K562 (cell line): ENCODE results near the gene SCAMP3. TPM values are rescaled to one million over a fixed set of nuclear protein-coding genes. Genes with fewer than 3 reads are reported as not detected.

Experiments used
- BCOR ChIP-seq: fragments of 450-650 bp; IDR thresholded peaks from 2 replicates; pipeline ENCODE4 v1.6.1; 2016
- CHD2 ChIP-seq: IDR thresholded peaks from 2 replicates; pipeline ENCODE4 v1.6.1; 2011; ENCODE audit warnings: low read depth, low read length
- DNMT1 ChIP-seq: fragments of 450-650 bp; IDR thresholded peaks from 2 replicates; pipeline ENCODE4 v1.6.1; 2016; ENCODE audit warnings: antibody characterized with exemption, mild to moderate bottlenecking
- ERF ChIP-seq: fragments of 450-650 bp; formaldehyde crosslinking; IDR thresholded peaks from 2 replicates; pipeline ENCODE4 v1.4.0; 2020; ENCODE audit warnings: mild to moderate bottlenecking, mixed read lengths
- ETS2 ChIP-seq: IDR thresholded peaks from 2 replicates; pipeline ENCODE4 v1.6.1; 2016; ENCODE audit warnings: borderline replicate concordance, missing genetic modification characterization, mild to moderate bottlenecking, moderate library complexity, missing compliant biosample characterization; ENCODE audit not compliant: poor library complexity, severe bottlenecking
- PHF8 ChIP-seq: fragments of 200-600 bp; sonication (generic); IDR thresholded peaks from 2 replicates; pipeline ENCODE4 v1.6.1; 2012; ENCODE audit warnings: mixed run types, mild to moderate bottlenecking, inconsistent platforms, low read length, moderate library complexity, borderline replicate concordance
- RAD51 ChIP-seq: fragments of 450-650 bp; IDR thresholded peaks from 2 replicates; pipeline ENCODE4 v1.7.1; 2016; ENCODE audit warnings: low read depth, mild to moderate bottlenecking, borderline replicate concordance
- SMC3 ChIP-seq: conservative IDR thresholded peaks from 2 replicates; pipeline ENCODE4 v1.6.1; 2011; ENCODE audit warnings: low read depth, low read length, improper control_type of control experiment; ENCODE audit not compliant: insufficient read depth
- polyA plus RNA-seq, 8 experiments: library from polyadenylated mRNA; depleted of rRNA in 4 of 8; stranded (reverse) in 5 of 8; unstranded in 3 of 8; fragments of >200 nt; fragmentation: Nextera tagmentation in 2 of 8; fragmentation: Illumina TruSeq in 1 of 8; extraction: Ambion mirVana in 2 of 8; extraction: Trizol in 1 of 8; gene quantifications; 2 replicates each; pipeline versions ENCODE4 v1.2.1 to v1.2.3, GENCODE V29; 2011 to 2014; ENCODE audit warnings: inconsistent platforms in 1 of 8, missing spikeins in 1 of 8
- total RNA-seq, 7 experiments: library from RNA; depleted of rRNA in 6 of 7; stranded (reverse); fragments of >200 nt in 6 of 7; fragmentation: Illumina TruSeq in 2 of 7; extraction: Trizol in 2 of 7; gene quantifications; 2 replicates each; pipeline versions ENCODE4 v1.2.1 to v1.2.3, GENCODE V29; 2011 to 2021; ENCODE audit warnings: low replicate concordance in 1 of 7
- TF ChIP-seq, protein P1 (sequence below): fragments of 450-650 bp; formaldehyde crosslinking; IDR thresholded peaks from 2 replicates; pipeline ENCODE4 v1.4.0; 2022; ENCODE audit warnings: mild to moderate bottlenecking, moderate library complexity
- TF ChIP-seq, protein P2 (sequence below): fragments of 450-650 bp; IDR thresholded peaks from 2 replicates; pipeline ENCODE4 v1.6.1; 2016; ENCODE audit warnings: missing biosample characterization, missing genetic modification characterization
- TF ChIP-seq, protein P3 (sequence below): fragments of 200-800 bp; sonication (Bioruptor generic); IDR thresholded peaks from 2 replicates; pipeline ENCODE4 v1.6.1; 2016; ENCODE audit warnings: missing genetic modification characterization, missing compliant biosample characterization
- TF ChIP-seq, protein P4 (sequence below), 2 experiments: fragments of 450-650 bp; formaldehyde crosslinking in 1 of 2; IDR thresholded peaks; 2 replicates each; pipeline versions ENCODE4 v1.4.0 to v1.6.1; 2014 to 2020; ENCODE audit warnings: mild to moderate bottlenecking in 2 of 2, borderline replicate concordance in 1 of 2, low read depth in 1 of 2

The SCAMP3 gene
- total and polyA plus RNA-seq, 9 of the 15 experiments (the other 6 are each of a cell fraction or from before 2014, with no cell fraction given), result 14.2 to 131 (median 86.1) TPM

DNA sequence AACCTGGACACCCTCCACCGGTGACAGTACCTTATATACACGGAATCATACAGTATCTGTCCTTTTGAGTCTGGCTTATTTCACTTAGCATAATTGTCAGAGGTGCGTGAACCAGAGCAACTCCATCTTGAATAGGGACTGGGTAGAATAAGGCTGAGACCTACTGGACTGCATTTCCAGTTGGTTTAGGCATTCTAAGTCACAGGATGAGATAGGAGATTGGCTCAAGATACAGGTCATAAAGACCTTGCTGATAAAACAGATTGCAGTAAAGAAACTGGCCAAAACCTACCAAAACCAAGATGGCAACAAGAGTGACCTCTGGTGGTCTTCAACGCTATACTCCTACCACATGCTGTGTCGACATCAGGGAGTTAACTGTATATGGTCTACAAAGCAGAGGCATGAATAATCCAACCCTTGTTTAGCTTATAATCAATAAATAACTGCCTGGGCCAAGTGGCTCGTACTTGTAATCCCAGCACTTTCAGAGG lies 45.1 kb upstream of the SCAMP3 start (continued):
- TF ChIP-seq, protein P1, sequence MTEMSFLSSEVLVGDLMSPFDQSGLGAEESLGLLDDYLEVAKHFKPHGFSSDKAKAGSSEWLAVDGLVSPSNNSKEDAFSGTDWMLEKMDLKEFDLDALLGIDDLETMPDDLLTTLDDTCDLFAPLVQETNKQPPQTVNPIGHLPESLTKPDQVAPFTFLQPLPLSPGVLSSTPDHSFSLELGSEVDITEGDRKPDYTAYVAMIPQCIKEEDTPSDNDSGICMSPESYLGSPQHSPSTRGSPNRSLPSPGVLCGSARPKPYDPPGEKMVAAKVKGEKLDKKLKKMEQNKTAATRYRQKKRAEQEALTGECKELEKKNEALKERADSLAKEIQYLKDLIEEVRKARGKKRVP (CRISPR knock-in tag), result peak; percentile 90
- TF ChIP-seq ETS2 (tag) (peak; percentile 73), SMC3 (peak; percentile 37; the same call in 1 of the 2 replicates), RAD51 (no peak), PHF8 (no peak), CHD2 (no peak), DNMT1 (no peak), ERF (peak; percentile 98), BCOR (no peak)
- TF ChIP-seq, protein P2, sequence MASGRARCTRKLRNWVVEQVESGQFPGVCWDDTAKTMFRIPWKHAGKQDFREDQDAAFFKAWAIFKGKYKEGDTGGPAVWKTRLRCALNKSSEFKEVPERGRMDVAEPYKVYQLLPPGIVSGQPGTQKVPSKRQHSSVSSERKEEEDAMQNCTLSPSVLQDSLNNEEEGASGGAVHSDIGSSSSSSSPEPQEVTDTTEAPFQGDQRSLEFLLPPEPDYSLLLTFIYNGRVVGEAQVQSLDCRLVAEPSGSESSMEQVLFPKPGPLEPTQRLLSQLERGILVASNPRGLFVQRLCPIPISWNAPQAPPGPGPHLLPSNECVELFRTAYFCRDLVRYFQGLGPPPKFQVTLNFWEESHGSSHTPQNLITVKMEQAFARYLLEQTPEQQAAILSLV, result peak; percentile 94
- TF ChIP-seq, protein P3, sequence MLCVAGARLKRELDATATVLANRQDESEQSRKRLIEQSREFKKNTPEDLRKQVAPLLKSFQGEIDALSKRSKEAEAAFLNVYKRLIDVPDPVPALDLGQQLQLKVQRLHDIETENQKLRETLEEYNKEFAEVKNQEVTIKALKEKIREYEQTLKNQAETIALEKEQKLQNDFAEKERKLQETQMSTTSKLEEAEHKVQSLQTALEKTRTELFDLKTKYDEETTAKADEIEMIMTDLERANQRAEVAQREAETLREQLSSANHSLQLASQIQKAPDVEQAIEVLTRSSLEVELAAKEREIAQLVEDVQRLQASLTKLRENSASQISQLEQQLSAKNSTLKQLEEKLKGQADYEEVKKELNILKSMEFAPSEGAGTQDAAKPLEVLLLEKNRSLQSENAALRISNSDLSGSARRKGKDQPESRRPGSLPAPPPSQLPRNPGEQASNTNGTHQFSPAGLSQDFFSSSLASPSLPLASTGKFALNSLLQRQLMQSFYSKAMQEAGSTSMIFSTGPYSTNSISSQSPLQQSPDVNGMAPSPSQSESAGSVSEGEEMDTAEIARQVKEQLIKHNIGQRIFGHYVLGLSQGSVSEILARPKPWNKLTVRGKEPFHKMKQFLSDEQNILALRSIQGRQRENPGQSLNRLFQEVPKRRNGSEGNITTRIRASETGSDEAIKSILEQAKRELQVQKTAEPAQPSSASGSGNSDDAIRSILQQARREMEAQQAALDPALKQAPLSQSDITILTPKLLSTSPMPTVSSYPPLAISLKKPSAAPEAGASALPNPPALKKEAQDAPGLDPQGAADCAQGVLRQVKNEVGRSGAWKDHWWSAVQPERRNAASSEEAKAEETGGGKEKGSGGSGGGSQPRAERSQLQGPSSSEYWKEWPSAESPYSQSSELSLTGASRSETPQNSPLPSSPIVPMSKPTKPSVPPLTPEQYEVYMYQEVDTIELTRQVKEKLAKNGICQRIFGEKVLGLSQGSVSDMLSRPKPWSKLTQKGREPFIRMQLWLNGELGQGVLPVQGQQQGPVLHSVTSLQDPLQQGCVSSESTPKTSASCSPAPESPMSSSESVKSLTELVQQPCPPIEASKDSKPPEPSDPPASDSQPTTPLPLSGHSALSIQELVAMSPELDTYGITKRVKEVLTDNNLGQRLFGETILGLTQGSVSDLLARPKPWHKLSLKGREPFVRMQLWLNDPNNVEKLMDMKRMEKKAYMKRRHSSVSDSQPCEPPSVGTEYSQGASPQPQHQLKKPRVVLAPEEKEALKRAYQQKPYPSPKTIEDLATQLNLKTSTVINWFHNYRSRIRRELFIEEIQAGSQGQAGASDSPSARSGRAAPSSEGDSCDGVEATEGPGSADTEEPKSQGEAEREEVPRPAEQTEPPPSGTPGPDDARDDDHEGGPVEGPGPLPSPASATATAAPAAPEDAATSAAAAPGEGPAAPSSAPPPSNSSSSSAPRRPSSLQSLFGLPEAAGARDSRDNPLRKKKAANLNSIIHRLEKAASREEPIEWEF (CRISPR knock-in tag), result peak; percentile 94
- TF ChIP-seq, protein P4, sequence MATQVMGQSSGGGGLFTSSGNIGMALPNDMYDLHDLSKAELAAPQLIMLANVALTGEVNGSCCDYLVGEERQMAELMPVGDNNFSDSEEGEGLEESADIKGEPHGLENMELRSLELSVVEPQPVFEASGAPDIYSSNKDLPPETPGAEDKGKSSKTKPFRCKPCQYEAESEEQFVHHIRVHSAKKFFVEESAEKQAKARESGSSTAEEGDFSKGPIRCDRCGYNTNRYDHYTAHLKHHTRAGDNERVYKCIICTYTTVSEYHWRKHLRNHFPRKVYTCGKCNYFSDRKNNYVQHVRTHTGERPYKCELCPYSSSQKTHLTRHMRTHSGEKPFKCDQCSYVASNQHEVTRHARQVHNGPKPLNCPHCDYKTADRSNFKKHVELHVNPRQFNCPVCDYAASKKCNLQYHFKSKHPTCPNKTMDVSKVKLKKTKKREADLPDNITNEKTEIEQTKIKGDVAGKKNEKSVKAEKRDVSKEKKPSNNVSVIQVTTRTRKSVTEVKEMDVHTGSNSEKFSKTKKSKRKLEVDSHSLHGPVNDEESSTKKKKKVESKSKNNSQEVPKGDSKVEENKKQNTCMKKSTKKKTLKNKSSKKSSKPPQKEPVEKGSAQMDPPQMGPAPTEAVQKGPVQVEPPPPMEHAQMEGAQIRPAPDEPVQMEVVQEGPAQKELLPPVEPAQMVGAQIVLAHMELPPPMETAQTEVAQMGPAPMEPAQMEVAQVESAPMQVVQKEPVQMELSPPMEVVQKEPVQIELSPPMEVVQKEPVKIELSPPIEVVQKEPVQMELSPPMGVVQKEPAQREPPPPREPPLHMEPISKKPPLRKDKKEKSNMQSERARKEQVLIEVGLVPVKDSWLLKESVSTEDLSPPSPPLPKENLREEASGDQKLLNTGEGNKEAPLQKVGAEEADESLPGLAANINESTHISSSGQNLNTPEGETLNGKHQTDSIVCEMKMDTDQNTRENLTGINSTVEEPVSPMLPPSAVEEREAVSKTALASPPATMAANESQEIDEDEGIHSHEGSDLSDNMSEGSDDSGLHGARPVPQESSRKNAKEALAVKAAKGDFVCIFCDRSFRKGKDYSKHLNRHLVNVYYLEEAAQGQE (IDR thresholded peaks at IDR 0.05; ENCODE audit: borderline replicate concordance), result peak; percentile 81
- TF ChIP-seq, protein P4 (CRISPR knock-in tag; IDR thresholded peaks at IDR 0.05; ENCODE audit: low read depth), result peak; percentile 68; the same call in 1 of the 2 replicates
